Posterior cingulate gyrus (tissue), 11 donors: ENCODE data around the gene LCN1.

Experiments used
- DNase-seq, 10 donors: peaks; one replicate each; pipeline versions ENCODE4 v3.0.0 to v3.0.0-alpha.2; 2020 to 2021; ENCODE audit warnings: mixed read lengths in 3 of 10
- intact Hi-C: fragments of 100-400 bp; cut with DNase I; formaldehyde crosslinking; loops from one replicate; pipeline ENCODE4 v1.15.1; 2023

The LCN1 gene

GRCh38 chr9:135561391-135562234, 40.4 kb downstream of the LCN1 start, which contains the start of gene PAEP:
PAEP (plus strand) TSS chr9:135561756.
- intact Hi-C loops, result no loop called here
- DNase-seq, result peak in 1 of 10 donors; percentile 72

- DNase-seq, result peak in 1 of 10 donors; percentile 72
- intact Hi-C loops, result no loop called here
These were observed 41.0 kb downstream of the LCN1 start for GRCh38 chr9:135562235-135562745.

GRCh38 chr9:135563039-135563476, 41.8 kb downstream of the LCN1 start:
- no peak for DNase-seq
- intact Hi-C loops, result no loop called here

- DNase-seq, result peak in 1 of 10 donors; percentile 58
- intact Hi-C loops, result no loop called here
These were observed 42.6 kb downstream of the LCN1 start for GRCh38 chr9:135563858-135564257.

DNA sequence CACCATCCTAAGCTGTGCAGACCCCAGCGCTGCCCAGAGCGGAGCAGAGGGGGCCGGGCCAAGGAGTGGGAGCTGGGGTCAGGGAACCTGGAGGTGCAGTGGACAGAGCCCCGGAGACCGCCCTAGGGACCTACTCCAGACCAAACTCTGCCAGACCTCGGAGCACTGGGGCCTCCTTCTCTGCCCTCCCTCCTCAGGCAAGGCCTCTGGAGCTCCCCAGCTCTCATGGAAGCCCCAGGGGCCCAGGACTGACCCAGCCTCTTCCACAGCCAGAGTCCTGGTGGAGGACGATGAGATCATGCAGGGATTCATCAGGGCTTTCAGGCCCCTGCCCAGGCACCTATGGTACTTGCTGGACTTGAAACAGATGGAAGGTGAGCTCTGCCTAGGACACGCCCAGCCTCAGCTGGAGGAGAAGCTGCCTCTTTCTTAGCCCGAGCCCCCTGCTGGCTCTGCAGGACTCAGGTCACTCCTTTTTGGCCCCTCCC, 43.9 kb downstream of the LCN1 start:
- intact Hi-C loops, result no loop called here
- DNase-seq, result peak in 2 of 10 donors; percentile 53 to 57

DNA sequence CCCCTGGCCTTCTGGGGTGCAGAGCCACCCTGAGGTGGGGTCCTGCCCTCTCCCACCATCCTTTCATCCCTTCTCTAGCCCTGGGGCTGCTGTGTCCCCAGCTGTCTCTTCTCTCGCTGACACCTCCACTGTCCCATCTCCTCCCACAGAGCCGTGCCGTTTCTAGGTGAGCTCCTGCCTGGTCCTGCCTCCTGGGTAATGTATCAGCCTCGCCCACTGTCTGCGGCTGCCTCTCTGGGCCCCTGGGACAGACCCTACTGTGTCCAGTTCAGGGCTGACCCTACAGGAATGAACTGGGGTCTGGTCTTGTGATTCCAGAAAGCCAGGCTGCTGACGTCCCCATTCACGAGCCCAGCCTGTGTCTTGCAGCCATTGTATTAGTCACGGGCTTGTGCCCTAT, 44.4 kb downstream of the LCN1 start:
- intact Hi-C loops, result no loop called here
- peak in 1 of 10 donors; percentile 58 for DNase-seq

DNA sequence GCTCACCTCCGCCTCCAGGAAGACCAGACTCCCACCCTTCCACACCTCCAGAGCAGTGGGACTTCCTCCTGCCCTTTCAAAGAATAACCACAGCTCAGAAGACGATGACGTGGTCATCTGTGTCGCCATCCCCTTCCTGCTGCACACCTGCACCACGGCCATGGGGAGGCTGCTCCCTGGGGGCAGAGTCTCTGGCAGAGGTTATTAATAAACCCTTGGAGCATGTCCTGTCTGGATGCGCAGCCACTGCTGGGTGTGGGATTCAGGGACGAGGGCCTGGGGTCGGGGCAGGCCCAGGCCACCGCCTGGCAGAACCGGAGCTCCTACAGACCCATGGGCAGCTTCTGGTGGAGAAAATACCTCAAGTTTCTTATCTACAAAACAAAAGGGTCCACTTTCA, 45.3 kb downstream of the LCN1 start:
- DNase-seq, result peak in 3 of 10 donors; percentile 30 to 55 (median 49)

DNA sequence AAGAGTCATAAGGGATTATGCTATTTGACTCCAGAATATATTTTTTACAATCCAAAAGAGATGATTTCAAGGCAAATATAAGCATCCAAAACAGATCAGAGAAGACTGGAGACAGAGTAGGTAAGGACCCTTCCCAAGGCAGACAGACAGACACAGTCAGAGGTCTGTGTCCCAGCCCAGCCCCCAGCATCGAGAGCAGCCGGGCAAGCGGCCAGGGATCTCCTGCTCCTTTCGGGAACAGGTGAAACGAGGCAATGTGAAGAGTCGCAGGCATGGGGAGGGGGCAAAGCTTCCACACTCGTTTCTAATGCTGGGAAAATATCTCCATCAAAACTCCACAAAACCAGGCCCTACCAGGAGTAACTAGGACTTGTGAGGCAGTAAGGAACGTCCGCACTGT, 46.1 kb downstream of the LCN1 start:
- peak in 3 of 10 donors; percentile 47 to 72 (median 58) for DNase-seq
- intact Hi-C loops, result no loop called here

More for the DNA sequence above, 45.3 kb downstream of the LCN1 start:
- intact Hi-C loops, result no loop called here

GRCh38 chr9:135568026-135568425, 46.8 kb downstream of the LCN1 start:
- intact Hi-C loops, result no loop called here
- DNase-seq, result peak in 2 of 10 donors; percentile 28 to 33

DNA sequence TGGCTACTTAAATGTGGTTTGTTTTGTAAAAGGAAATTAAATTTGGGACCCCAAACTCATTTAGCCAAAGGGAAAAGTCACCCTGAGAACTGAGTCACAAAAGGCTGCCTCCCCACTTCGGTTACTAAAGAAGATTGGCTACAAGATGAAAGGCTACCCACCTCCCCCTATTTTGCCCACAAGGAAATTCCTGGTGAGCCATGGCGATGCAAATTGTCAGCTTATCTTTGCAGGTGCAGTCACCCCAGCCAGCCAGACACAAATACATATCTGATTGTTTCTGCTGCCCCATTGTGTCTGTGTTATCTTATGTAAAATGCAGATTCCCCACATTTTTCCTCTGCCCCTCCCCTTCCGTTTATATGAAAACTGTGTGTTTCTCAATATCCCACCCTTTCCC, 49.2 kb downstream of the LCN1 start:
- intact Hi-C loops, result no loop called here

DNA sequence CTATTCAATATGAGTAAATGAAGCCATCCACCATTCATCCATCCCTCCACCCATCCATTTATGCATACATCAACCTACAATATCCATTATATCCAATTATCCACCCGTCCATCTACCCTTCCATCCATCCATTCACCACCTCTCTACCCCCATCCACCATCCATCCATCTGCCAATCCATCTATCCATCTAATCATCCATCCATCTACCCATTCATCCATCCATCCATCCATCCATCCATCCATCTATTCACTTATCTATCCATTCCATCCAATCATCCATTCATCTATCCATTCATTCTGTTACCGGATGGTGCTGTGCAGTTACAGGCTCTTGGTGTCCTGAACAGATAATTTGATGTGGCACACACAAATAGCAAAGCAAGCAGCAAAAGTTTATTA, 51.0 kb downstream of the LCN1 start:
- intact Hi-C loops, result no loop called here
- DNase-seq, result no peak

More for the DNA sequence above, 49.2 kb downstream of the LCN1 start:
- DNase-seq, result no peak

GRCh38 chr9:135573124-135573523, 51.9 kb downstream of the LCN1 start:
- no peak for DNase-seq
- intact Hi-C loops, result no loop called here

- intact Hi-C loops, result no loop called here
- peak in 1 of 10 donors; percentile 42 for DNase-seq
These were observed 53.1 kb downstream of the LCN1 start for GRCh38 chr9:135574331-135574730.

- intact Hi-C loops, result no loop called here
- peak in 1 of 10 donors; percentile 41 for DNase-seq
These were observed 53.7 kb downstream of the LCN1 start for GRCh38 chr9:135574943-135575342.
